ENCODE measurements around the gene C10orf143. TPM values are rescaled to one million over a fixed set of nuclear protein-coding genes. Genes with fewer than 3 reads are reported as not detected.

Gene C10orf143
- total and polyA plus RNA-seq, 8 donors, result 0.29 to 11.6 (median 3.4) TPM; not detected in 2

- intact Hi-C loops (cut with DNase I; ENCODE audit: low total_unique reads), result no loop called here
- DNase-seq, result no peak
- TF ChIP-seq POLR2AphosphoS5 (IDR thresholded peaks at IDR 0.05) (no peak), EP300 (IDR thresholded peaks at IDR 0.05) (no peak), CTCF (IDR thresholded peaks at IDR 0.05) (no peak), POLR2A (IDR thresholded peaks at IDR 0.05) (no peak)
- H3K9me3 ChIP-seq, result no peaks in the 10 kb centered on the region
- no peaks in the 10 kb centered on the region for H3K36me3 ChIP-seq
- H3K27me3 ChIP-seq, result peaks cover 0 to 11% (median 0%) of the 10 kb centered on the region in 3 donors
- no peak overlapping the region for H3K4me3 ChIP-seq
- H3K27ac ChIP-seq, result no peak overlapping the region
- H3K4me1 ChIP-seq, result no peaks in the 10 kb centered on the region
- 51 to 69% (median 67%) methylated on average over 12 to 19 of the region's 19 CpGs for WGBS, 5 donors
Observed at GRCh38 chr10:130020651-130021382, 89.8 kb downstream of the C10orf143 start.

DNA sequence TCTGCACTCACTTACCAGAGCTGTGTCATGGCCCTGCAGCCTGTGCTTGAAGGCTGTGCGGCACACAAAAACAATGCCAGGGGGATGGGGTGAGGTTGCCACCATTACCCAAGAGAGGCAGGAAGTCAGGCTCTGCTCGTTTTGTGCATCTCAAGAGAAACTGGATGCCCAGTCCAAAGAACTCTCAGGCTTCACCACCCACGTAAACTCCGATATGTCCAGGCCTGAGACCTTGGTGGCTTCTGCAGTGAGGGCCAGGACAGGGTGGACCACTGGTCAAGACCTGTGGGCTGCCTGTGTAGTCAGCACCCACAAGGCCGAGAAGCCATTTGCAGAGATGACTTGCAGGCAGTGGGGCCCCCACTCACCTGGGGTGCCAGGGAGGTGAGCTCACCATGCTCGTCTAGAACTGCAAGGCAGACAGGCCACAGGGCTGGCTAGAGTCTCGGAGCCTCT, 91.9 kb downstream of the C10orf143 start:
- intact Hi-C loops (cut with DNase I; ENCODE audit: low total_unique reads), result no loop called here

DNA sequence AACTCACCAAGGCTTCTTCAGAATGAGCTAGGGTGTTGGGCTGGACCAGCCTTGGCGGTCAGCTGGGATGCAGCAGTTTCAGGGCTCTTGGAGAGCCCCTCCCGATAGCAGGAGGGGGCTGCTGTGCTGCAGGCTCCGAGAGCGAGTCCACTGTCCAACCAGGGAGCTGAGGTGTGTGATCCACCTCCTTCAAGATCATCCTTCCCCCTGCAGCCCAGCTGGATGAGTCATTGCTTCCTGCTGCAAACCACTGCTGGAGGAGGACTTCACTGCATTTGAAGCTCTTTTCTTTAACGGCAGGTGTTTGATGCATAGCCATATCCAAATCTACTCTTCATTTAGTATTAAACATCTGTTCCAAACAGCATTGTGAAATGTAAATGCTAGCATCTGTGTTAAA, 92.4 kb downstream of the C10orf143 start:
- Histone ChIP-seq H3K4me1 (peaks cover 0 to 3% (median 0%) of the 10 kb centered on the region in 4 donors), H3K27ac (no peak overlapping the region), H3K36me3 (no peaks in the 10 kb centered on the region), H3K27me3 (peaks cover 0 to 27% (median 6%) of the 10 kb centered on the region in 3 donors), H3K9me3 (no peaks in the 10 kb centered on the region), H3K4me3 (no peak overlapping the region)
- no peak for TF ChIP-seq POLR2AphosphoS5 (IDR thresholded peaks at IDR 0.05)
- no peak for TF ChIP-seq CTCF (IDR thresholded peaks at IDR 0.05)
- TF ChIP-seq EP300 (IDR thresholded peaks at IDR 0.05), result no peak
- no peak for TF ChIP-seq POLR2A (IDR thresholded peaks at IDR 0.05)
- no peak for DNase-seq
- intact Hi-C loops (cut with DNase I; ENCODE audit: low total_unique reads), result no loop called here
- 54 to 71% (median 70%) methylated on average over 3 to 5 of the region's 5 CpGs for WGBS, 5 donors

More for the DNA sequence above, 91.9 kb downstream of the C10orf143 start:
- DNase-seq, result no peak
- no peaks in the 10 kb centered on the region for H3K4me1 ChIP-seq
- WGBS, 5 donors, result 71 to 82% (median 81%) methylated on average over 4 to 7 of the region's 7 CpGs
- H3K36me3 ChIP-seq, result no peaks in the 10 kb centered on the region
- H3K9me3 ChIP-seq, result no peaks in the 10 kb centered on the region
- H3K27ac ChIP-seq, result no peak overlapping the region
- no peak overlapping the region for H3K4me3 ChIP-seq
- peaks cover 0 to 26% (median 6%) of the 10 kb centered on the region in 3 donors for H3K27me3 ChIP-seq
- TF ChIP-seq POLR2AphosphoS5 (IDR thresholded peaks at IDR 0.05), result no peak

- Histone ChIP-seq H3K27ac (no peak overlapping the region), H3K4me1 (peaks cover 0 to 8% (median 0%) of the 10 kb centered on the region in 4 donors), H3K4me3 (no peak overlapping the region), H3K9me3 (no peaks in the 10 kb centered on the region), H3K36me3 (no peaks in the 10 kb centered on the region), H3K27me3 (peaks cover 0 to 23% (median 6%) of the 10 kb centered on the region in 3 donors)
- 82 to 91% (median 84%) methylated on average over 13 of the region's 13 CpGs for WGBS, 5 donors
- no peak for TF ChIP-seq POLR2A (IDR thresholded peaks at IDR 0.05)
- TF ChIP-seq EP300 (IDR thresholded peaks at IDR 0.05), result no peak
- TF ChIP-seq CTCF (IDR thresholded peaks at IDR 0.05), result no peak
- no peak for TF ChIP-seq POLR2AphosphoS5 (IDR thresholded peaks at IDR 0.05)
- no peak for DNase-seq
- intact Hi-C loops (cut with DNase I; ENCODE audit: low total_unique reads), result no loop called here
Observed at GRCh38 chr10:130017631-130018022, 93.0 kb downstream of the C10orf143 start.

Data from stomach (tissue), 9 donors.